ENCODE data around the gene TRIP11.
"Not testable (repeated sequence)": the region's sequence is repeated elsewhere in the genome, so short reads cannot be mapped to it uniquely, and the experiment has no call there.

Gene TRIP11

GRCh38 chr14:92039719-92040430 is at the start of gene TRIP11:
Gene TRIP11, minus strand, starts transcription at chr14:92040059. Its CDS starts 374 bp downstream, at chr14:92039685.
- peak; percentile 94 for DNase-seq (ENCODE audit: low spot score)
- TF ChIP-seq CTCF (IDR thresholded peaks at IDR 0.05; ENCODE audit: borderline replicate concordance, control extremely low read depth, extremely low read depth, insufficient read depth, missing control alignments) = no peak
- in situ Hi-C loops (cut with MboI; ENCODE audit: low sequenced_read_pairs, unreplicated experiment) = no loop called here

GRCh38 chr14:92088494-92088893 is 48.6 kb upstream of the TRIP11 start:
- TF ChIP-seq CTCF (IDR thresholded peaks at IDR 0.05; ENCODE audit: borderline replicate concordance, control extremely low read depth, extremely low read depth, insufficient read depth, missing control alignments) = no peak
- in situ Hi-C loops (cut with MboI; ENCODE audit: low sequenced_read_pairs, unreplicated experiment) = no loop called here
- DNase-seq (ENCODE audit: low spot score) = no peak

- no peak for TF ChIP-seq CTCF (IDR thresholded peaks at IDR 0.05; ENCODE audit: borderline replicate concordance, control extremely low read depth, extremely low read depth, insufficient read depth, missing control alignments)
- in situ Hi-C loops (cut with MboI; ENCODE audit: low sequenced_read_pairs, unreplicated experiment) = no loop called here
- DNase-seq (ENCODE audit: low spot score) = no peak
These were observed 34.7 kb upstream of the TRIP11 start for GRCh38 chr14:92074555-92074954.

- in situ Hi-C loops (cut with MboI; ENCODE audit: low sequenced_read_pairs, unreplicated experiment) = no loop called here
- no peak for TF ChIP-seq CTCF (IDR thresholded peaks at IDR 0.05; ENCODE audit: borderline replicate concordance, control extremely low read depth, extremely low read depth, insufficient read depth, missing control alignments)
- DNase-seq (ENCODE audit: low spot score) = no peak
These were observed 18.4 kb upstream of the TRIP11 start for GRCh38 chr14:92058006-92058917.

GRCh38 chr14:92049781-92050180 is 9.9 kb upstream of the TRIP11 start:
- TF ChIP-seq CTCF (IDR thresholded peaks at IDR 0.05; ENCODE audit: borderline replicate concordance, control extremely low read depth, extremely low read depth, insufficient read depth, missing control alignments) = no peak
- in situ Hi-C loops (cut with MboI; ENCODE audit: low sequenced_read_pairs, unreplicated experiment) = no loop called here
- DNase-seq (ENCODE audit: low spot score) = no peak

- in situ Hi-C loops (cut with MboI; ENCODE audit: low sequenced_read_pairs, unreplicated experiment); DNase-seq (ENCODE audit: low spot score): not testable (repeated sequence)
These were observed 9.4 kb upstream of the TRIP11 start for GRCh38 chr14:92049221-92049620.

- in situ Hi-C loops (cut with MboI; ENCODE audit: low sequenced_read_pairs, unreplicated experiment) = not testable (repeated sequence)
These were observed 6.0 kb upstream of the TRIP11 start for GRCh38 chr14:92045904-92046303.

GRCh38 chr14:92041766-92042165 is 1.9 kb upstream of the TRIP11 start:
- DNase-seq (ENCODE audit: low spot score); in situ Hi-C loops (cut with MboI; ENCODE audit: low sequenced_read_pairs, unreplicated experiment): not testable (repeated sequence)

More at GRCh38 chr14:92045904-92046303, 6.0 kb upstream of the TRIP11 start:
- DNase-seq (ENCODE audit: low spot score) = not testable (repeated sequence)

All from GM13976 (cell line).